ENCODE measurements around the gene SCARF2. TPM values are rescaled to one million over a fixed set of nuclear protein-coding genes. Genes with fewer than 3 reads are reported as not detected.

Gene SCARF2
- total RNA-seq, 1 donor from 2014 or later: 88.8 TPM

DNA sequence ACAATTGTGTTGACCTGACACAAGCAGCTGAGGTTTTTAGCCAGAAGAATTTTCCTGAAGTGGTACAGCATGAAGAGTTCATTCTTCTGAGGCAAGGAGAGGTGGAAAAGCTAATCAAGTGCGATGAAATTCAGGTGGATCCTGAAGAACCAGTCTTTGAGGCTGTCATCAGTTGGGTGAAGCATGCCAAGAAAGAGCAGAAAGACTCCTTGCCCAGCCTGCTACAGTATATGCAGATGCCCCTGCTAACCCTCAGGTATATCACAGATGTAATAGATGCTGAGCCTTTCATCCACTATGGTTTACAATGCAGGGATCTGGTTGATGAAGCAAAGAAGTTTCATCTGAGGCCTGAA lies 12.9 kb upstream of the SCARF2 start:
- Mint-ChIP-seq H3K4me3 (ENCODE audit: unreplicated experiment) (no peak overlapping the region), H3K27me3 (ENCODE audit: low read depth) (no peaks in the 10 kb centered on the region), H3K4me1 (ENCODE audit: low read depth) (peaks cover 3% of the 10 kb centered on the region), H3K9me3 (ENCODE audit: low read depth) (no peaks in the 10 kb centered on the region), H3K36me3 (ENCODE audit: low read depth) (peaks cover 22% of the 10 kb centered on the region), H3K27ac (ENCODE audit: unreplicated experiment) (no peak overlapping the region)
- TF ChIP-seq, protein P1, sequence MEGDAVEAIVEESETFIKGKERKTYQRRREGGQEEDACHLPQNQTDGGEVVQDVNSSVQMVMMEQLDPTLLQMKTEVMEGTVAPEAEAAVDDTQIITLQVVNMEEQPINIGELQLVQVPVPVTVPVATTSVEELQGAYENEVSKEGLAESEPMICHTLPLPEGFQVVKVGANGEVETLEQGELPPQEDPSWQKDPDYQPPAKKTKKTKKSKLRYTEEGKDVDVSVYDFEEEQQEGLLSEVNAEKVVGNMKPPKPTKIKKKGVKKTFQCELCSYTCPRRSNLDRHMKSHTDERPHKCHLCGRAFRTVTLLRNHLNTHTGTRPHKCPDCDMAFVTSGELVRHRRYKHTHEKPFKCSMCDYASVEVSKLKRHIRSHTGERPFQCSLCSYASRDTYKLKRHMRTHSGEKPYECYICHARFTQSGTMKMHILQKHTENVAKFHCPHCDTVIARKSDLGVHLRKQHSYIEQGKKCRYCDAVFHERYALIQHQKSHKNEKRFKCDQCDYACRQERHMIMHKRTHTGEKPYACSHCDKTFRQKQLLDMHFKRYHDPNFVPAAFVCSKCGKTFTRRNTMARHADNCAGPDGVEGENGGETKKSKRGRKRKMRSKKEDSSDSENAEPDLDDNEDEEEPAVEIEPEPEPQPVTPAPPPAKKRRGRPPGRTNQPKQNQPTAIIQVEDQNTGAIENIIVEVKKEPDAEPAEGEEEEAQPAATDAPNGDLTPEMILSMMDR (IDR thresholded peaks at IDR 0.05): no peak
- no peak for DNase-seq (ENCODE audit: low spot score)

DNA sequence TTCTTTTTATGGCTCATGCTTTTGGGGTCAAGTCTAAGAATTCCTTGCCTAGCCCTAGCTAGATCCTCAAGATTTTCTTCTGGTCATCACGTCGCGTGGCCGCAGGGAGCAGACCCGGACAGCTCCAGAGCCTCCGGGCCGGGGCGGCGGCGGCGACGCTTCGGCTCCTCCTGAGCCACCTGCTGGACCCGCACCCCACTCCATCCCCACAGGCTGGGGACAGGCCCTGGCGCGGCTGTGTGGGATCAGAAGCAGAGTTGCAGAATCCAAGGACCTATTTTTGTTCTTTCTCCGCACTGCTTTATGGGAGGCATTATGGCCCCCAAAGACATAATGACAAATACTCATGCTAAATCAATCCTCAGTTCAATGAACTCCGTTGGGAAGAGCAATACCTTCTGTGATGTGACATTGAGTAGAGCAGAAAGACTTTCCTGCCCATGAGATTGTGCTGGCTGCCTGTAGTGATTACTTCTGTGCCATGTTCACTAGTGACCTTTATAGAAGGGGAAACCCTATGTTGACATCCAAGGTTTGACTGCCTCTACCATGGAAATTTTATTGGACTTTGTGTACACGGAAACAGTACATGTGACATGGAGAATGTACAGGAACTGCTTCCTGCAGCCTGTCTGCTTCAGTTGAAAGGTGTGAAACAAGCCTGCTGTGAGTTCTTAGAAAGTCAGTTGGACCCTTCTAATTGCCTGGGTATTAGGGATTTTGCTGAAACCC lies 12.4 kb upstream of the SCARF2 start:
- no peak overlapping the region for H3K4me3 Mint-ChIP-seq (ENCODE audit: unreplicated experiment)
- no peak overlapping the region for H3K27ac Mint-ChIP-seq (ENCODE audit: unreplicated experiment)
- H3K4me1 Mint-ChIP-seq (ENCODE audit: low read depth): peaks cover 3% of the 10 kb centered on the region
- DNase-seq (ENCODE audit: low spot score): no peak
- peaks cover 19% of the 10 kb centered on the region for H3K36me3 Mint-ChIP-seq (ENCODE audit: low read depth)
- H3K9me3 Mint-ChIP-seq (ENCODE audit: low read depth): no peaks in the 10 kb centered on the region
- TF ChIP-seq, protein P1 (IDR thresholded peaks at IDR 0.05): no peak
- H3K27me3 Mint-ChIP-seq (ENCODE audit: low read depth): no peaks in the 10 kb centered on the region

DNA sequence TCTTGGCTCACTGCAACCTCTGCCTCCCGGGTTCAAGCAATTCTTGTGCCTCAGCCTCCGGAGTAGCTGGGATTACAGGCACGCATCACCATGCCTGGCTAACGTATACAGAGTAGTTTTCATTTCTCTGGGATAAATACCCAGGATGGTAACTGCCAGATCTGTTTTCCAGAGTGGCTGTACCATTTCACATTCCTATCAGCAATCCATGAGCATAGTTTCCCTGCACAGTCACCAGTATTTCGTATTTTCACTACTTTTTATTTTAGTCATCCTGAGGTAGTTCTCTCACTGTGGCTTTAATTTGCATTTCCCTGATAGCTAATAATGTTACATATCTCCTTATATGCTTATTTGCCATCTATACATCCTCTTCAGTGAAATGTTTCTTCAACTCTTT lies 11.0 kb upstream of the SCARF2 start:
- no peaks in the 10 kb centered on the region for H3K9me3 Mint-ChIP-seq (ENCODE audit: low read depth)
- peaks cover 22% of the 10 kb centered on the region for H3K36me3 Mint-ChIP-seq (ENCODE audit: low read depth)
- peak overlapping the region; percentile 54 for H3K27ac Mint-ChIP-seq (ENCODE audit: unreplicated experiment)

DNA sequence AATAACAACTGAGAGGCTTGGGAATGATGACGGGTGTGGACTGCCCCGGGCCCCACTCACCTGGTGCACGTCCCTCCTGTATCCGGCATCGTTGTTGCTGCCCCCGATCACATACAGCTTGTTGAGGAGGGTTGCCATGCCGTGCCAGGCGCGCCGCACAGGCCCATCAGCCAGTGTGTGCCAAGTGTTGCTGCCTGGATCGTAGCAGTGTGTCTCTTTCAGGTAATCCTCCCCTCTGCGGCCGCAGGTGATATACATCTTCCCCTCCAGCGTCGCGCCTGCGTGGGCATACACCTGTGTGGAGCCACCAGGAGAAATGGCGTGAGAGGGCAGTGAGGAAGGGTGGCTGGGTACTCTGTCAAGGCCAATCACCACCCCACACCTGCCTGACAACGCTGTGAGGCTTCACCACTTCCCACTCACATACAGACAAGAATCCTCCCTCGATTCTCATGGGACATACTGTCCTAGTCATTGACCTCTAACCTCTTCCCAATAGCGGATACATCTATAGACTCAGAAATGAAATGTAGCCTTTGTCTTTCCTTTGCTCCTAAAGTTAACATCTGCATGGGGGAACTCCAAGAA lies 8.9 kb upstream of the SCARF2 start:
- Mint-ChIP-seq H3K27ac (ENCODE audit: unreplicated experiment) (no peak overlapping the region), H3K27me3 (ENCODE audit: low read depth) (no peaks in the 10 kb centered on the region), H3K9me3 (ENCODE audit: low read depth) (no peaks in the 10 kb centered on the region), H3K4me1 (ENCODE audit: low read depth) (peaks cover 5% of the 10 kb centered on the region), H3K36me3 (ENCODE audit: low read depth) (peaks cover 16% of the 10 kb centered on the region), H3K4me3 (ENCODE audit: unreplicated experiment) (no peak overlapping the region)
- DNase-seq (ENCODE audit: low spot score): peak; percentile 59
- TF ChIP-seq, protein P1 (IDR thresholded peaks at IDR 0.05): no peak

More for the DNA sequence above, 11.0 kb upstream of the SCARF2 start:
- Mint-ChIP-seq H3K4me1 (ENCODE audit: low read depth) (no peaks in the 10 kb centered on the region), H3K4me3 (ENCODE audit: unreplicated experiment) (no peak overlapping the region), H3K27me3 (ENCODE audit: low read depth) (no peaks in the 10 kb centered on the region)
- TF ChIP-seq, protein P1 (IDR thresholded peaks at IDR 0.05): no peak
- DNase-seq (ENCODE audit: low spot score): no peak

DNA sequence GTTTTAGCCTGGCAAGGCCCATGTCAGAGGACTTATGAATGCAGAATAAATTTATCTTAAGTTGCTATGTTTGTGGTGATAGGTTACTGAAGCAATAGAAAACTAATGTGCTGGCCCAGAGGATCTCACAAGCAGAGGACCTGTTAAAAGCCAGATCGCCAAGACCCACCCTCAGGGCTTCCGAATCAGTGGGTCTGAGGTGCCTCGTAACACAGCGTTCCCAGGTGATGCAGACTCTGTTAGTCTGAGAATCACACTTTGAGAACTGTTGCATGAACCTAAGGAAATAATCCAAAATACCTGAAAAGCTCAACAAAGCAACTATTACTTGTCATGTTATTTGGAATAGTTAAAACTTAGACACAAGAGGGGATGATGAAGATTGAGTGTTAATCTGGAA lies 6.7 kb upstream of the SCARF2 start:
- H3K4me1 Mint-ChIP-seq (ENCODE audit: low read depth): peaks cover 8% of the 10 kb centered on the region
- TF ChIP-seq, protein P1 (IDR thresholded peaks at IDR 0.05): no peak
- no peak overlapping the region for H3K4me3 Mint-ChIP-seq (ENCODE audit: unreplicated experiment)
- no peaks in the 10 kb centered on the region for H3K27me3 Mint-ChIP-seq (ENCODE audit: low read depth)
- H3K9me3 Mint-ChIP-seq (ENCODE audit: low read depth): no peaks in the 10 kb centered on the region
- peaks cover 10% of the 10 kb centered on the region for H3K36me3 Mint-ChIP-seq (ENCODE audit: low read depth)
- DNase-seq (ENCODE audit: low spot score): peak; percentile 13
- H3K27ac Mint-ChIP-seq (ENCODE audit: unreplicated experiment): no peak overlapping the region

Data from chondrocyte (in vitro differentiated cells).